WTC11 (cell line): ENCODE data around the gene CLK3.

Experiments
- CTCF ChIP-seq: fragments of 200-600 bp; IDR thresholded peaks from 2 replicates; pipeline ENCODE4 v1.8.0; 2022; ENCODE audit warnings: antibody characterized with exemption
- EMX1 ChIP-seq: fragments of 250-450 bp; sonication (Bioruptor Pico); IDR thresholded peaks from 2 replicates; pipeline ENCODE4 v1.8.0; 2021; ENCODE audit warnings: mild to moderate bottlenecking
- ETV6 ChIP-seq: sonication (generic); formaldehyde crosslinking; IDR thresholded peaks from 2 replicates; pipeline ENCODE4 v1.8.1; 2022; ENCODE audit warnings: mild to moderate bottlenecking, missing genetic modification reagents
- JUN ChIP-seq: sonication (generic); formaldehyde crosslinking; IDR thresholded peaks from 2 replicates; pipeline ENCODE4 v1.8.0; 2023; ENCODE audit warnings: mild to moderate bottlenecking, missing genetic modification reagents
- MAX ChIP-seq: sonication (generic); formaldehyde crosslinking; IDR thresholded peaks from 2 replicates; pipeline ENCODE4 v1.8.0; 2022; ENCODE audit warnings: mild to moderate bottlenecking, missing genetic modification reagents
- USF1 ChIP-seq: sonication (generic); formaldehyde crosslinking; IDR thresholded peaks from 2 replicates; pipeline ENCODE4 v1.8.0; 2022; ENCODE audit warnings: mild to moderate bottlenecking, missing genetic modification reagents

- TF ChIP-seq USF1 (CRISPR knock-in tag) (no peak), EMX1 (CRISPR knock-in tag) (no peak), CTCF (no peak), ETV6 (no peak), MAX (CRISPR knock-in tag) (no peak), JUN (CRISPR knock-in tag) (no peak)
Measured at GRCh38 chr15:74608786-74609185, 6.8 kb upstream of the CLK3 start.
